HL-60 (cell line): ENCODE data around the gene VWA8.

Experiments
- POLR2AphosphoS5 ChIP-seq: IDR thresholded peaks from 2 replicates; pipeline ENCODE4 v1.6.1; 2012; ENCODE audit warnings: low read depth
- TF ChIP-seq, protein P1 (sequence below): IDR thresholded peaks from 2 replicates; pipeline ENCODE4 v1.6.1; 2012; ENCODE audit warnings: low read depth; ENCODE audit not compliant: insufficient replicate concordance
- TF ChIP-seq, protein P2 (sequence below): IDR thresholded peaks from one replicate; pipeline ENCODE4 v1.5.1; 2011; ENCODE audit warnings: low read length, control low read depth, inconsistent platforms; ENCODE audit not compliant: insufficient read depth

DNA sequence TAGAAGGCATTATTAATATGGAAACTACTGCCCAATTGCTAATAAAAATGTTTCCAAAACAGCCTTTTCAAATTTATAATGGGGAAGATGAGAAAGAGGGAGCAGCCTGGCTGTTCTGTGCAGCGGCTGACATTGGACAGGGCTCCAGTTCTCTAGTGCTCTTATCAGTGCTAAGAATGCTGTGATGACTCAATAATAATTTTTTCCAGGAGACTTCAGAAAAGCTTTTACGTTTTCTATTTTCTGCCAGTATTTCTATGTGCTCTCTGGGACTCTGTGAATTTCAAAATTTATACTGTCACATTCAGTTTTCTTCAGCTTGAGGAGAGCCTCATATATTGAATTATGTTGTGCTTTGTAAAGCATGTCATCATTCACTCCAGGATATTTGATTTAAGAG, 209.6 kb downstream of the VWA8 start:
- TF ChIP-seq, protein P1, sequence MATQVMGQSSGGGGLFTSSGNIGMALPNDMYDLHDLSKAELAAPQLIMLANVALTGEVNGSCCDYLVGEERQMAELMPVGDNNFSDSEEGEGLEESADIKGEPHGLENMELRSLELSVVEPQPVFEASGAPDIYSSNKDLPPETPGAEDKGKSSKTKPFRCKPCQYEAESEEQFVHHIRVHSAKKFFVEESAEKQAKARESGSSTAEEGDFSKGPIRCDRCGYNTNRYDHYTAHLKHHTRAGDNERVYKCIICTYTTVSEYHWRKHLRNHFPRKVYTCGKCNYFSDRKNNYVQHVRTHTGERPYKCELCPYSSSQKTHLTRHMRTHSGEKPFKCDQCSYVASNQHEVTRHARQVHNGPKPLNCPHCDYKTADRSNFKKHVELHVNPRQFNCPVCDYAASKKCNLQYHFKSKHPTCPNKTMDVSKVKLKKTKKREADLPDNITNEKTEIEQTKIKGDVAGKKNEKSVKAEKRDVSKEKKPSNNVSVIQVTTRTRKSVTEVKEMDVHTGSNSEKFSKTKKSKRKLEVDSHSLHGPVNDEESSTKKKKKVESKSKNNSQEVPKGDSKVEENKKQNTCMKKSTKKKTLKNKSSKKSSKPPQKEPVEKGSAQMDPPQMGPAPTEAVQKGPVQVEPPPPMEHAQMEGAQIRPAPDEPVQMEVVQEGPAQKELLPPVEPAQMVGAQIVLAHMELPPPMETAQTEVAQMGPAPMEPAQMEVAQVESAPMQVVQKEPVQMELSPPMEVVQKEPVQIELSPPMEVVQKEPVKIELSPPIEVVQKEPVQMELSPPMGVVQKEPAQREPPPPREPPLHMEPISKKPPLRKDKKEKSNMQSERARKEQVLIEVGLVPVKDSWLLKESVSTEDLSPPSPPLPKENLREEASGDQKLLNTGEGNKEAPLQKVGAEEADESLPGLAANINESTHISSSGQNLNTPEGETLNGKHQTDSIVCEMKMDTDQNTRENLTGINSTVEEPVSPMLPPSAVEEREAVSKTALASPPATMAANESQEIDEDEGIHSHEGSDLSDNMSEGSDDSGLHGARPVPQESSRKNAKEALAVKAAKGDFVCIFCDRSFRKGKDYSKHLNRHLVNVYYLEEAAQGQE, result no peak
- no peak for TF ChIP-seq POLR2AphosphoS5
- TF ChIP-seq, protein P2, sequence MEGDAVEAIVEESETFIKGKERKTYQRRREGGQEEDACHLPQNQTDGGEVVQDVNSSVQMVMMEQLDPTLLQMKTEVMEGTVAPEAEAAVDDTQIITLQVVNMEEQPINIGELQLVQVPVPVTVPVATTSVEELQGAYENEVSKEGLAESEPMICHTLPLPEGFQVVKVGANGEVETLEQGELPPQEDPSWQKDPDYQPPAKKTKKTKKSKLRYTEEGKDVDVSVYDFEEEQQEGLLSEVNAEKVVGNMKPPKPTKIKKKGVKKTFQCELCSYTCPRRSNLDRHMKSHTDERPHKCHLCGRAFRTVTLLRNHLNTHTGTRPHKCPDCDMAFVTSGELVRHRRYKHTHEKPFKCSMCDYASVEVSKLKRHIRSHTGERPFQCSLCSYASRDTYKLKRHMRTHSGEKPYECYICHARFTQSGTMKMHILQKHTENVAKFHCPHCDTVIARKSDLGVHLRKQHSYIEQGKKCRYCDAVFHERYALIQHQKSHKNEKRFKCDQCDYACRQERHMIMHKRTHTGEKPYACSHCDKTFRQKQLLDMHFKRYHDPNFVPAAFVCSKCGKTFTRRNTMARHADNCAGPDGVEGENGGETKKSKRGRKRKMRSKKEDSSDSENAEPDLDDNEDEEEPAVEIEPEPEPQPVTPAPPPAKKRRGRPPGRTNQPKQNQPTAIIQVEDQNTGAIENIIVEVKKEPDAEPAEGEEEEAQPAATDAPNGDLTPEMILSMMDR, result no peak
